ENCODE measurements around the gene DNAJC4. TPM values are rescaled to one million over a fixed set of nuclear protein-coding genes. Genes with fewer than 3 reads are reported as not detected.
A peak's percentile ranks its signal among the peaks of the same experiment; 100 is the strongest.
"Not testable (repeated sequence)": the region's sequence is repeated elsewhere in the genome, so short reads cannot be mapped to it uniquely, and the experiment has no call there.

Gene DNAJC4
- total RNA-seq, 1 donor from 2014 or later = 27.2 TPM

DNA sequence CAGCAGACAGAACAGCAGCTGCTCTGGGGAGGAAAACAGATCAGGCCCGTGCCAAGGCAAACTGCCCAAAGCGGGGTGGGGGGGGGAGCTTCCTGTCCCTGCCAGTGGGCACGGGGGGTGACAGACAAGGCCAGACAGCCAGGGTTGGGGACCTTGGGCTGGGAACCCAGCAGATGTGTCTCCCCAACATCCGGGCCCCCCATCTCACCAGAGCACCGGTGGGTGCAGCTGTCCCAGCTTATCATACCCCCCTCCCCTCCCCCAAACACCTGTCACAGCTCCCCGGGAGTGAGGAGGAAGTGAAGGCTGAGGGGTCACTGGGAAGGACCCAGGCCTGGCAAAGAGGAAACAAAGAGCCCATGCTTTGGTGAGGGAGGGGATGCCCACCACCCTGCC lies 15.1 kb downstream of the DNAJC4 start:
- Mint-ChIP-seq H3K27me3 (ENCODE audit: low read depth) (peaks cover 5% of the 10 kb centered on the region), H3K4me3 (peak overlapping the region; percentile 90), H3K27ac (ENCODE audit: unreplicated experiment) (no peak overlapping the region), H3K36me3 (ENCODE audit: low read depth) (no peaks in the 10 kb centered on the region), H3K4me1 (peaks cover 24% of the 10 kb centered on the region), H3K9me3 (no peaks in the 10 kb centered on the region)
- TF ChIP-seq, protein P1, sequence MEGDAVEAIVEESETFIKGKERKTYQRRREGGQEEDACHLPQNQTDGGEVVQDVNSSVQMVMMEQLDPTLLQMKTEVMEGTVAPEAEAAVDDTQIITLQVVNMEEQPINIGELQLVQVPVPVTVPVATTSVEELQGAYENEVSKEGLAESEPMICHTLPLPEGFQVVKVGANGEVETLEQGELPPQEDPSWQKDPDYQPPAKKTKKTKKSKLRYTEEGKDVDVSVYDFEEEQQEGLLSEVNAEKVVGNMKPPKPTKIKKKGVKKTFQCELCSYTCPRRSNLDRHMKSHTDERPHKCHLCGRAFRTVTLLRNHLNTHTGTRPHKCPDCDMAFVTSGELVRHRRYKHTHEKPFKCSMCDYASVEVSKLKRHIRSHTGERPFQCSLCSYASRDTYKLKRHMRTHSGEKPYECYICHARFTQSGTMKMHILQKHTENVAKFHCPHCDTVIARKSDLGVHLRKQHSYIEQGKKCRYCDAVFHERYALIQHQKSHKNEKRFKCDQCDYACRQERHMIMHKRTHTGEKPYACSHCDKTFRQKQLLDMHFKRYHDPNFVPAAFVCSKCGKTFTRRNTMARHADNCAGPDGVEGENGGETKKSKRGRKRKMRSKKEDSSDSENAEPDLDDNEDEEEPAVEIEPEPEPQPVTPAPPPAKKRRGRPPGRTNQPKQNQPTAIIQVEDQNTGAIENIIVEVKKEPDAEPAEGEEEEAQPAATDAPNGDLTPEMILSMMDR (conservative IDR thresholded peaks at IDR 0.05) = no peak
- no peak for DNase-seq (ENCODE audit: low read depth, low spot score)

DNA sequence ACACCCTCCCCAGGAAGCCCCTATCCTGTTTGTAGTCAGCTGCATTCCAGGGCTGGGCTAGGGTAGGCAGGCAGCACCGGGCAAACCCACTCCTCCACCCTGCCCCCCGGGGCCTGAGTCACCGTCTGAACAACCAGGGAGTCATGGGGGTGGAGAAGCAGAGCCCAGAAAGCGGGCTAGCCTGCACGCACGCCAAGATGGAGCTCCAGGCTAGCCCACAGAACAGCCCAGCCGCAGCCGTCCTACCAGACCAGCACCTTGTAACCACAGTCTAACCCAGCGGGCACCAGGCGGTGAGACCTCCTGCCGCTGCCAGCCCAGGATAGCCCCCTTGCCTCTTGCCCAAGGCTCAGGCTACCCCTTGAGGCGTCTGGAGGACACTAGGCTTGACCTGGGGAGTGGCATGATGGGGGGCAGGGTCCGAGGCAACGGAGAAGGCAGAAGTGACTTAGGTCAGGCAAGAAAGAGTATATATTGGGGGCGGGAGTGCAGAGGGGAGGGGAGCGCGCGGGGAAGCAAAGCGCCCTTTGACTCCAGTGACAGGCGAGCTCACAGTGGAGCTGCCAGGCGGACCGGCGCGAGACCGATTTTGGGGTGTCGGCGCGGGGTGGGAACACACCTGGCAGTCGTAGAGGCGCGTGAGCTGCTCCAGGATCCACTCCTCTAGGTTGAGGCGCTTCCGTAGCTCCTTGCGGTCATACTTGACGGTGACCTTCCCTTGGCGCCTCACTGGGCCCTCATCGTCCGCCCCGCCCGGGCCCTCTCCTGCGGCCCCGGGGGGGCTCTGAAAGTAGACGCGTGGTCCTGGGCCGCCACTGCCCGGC lies 15.7 kb downstream of the DNAJC4 start:
- H3K27me3 Mint-ChIP-seq (ENCODE audit: low read depth) = peaks cover 5% of the 10 kb centered on the region
- H3K9me3 Mint-ChIP-seq = no peaks in the 10 kb centered on the region
- H3K4me1 Mint-ChIP-seq = peaks cover 20% of the 10 kb centered on the region
- DNase-seq (ENCODE audit: low read depth, low spot score) = no peak
- peak overlapping the region; percentile 19 for H3K27ac Mint-ChIP-seq (ENCODE audit: unreplicated experiment)
- TF ChIP-seq, protein P1 (conservative IDR thresholded peaks at IDR 0.05) = no peak
- H3K36me3 Mint-ChIP-seq (ENCODE audit: low read depth) = no peaks in the 10 kb centered on the region
- peak overlapping the region; percentile 90 for H3K4me3 Mint-ChIP-seq

DNA sequence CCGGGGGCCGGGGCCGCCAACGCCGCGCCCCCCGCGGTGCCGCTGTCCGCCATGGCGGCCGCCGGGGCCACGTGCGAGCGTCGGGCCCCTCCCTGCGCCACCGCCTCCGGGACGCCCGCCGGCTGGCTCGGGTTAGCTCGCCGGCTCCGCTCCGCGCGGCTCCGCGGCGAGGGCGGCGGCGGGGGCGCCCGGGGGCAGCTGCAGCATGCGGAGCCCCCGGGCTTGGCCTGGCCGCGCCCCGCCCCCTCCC lies 16.2 kb downstream of the DNAJC4 start:
- H3K4me1 Mint-ChIP-seq = peaks cover 20% of the 10 kb centered on the region
- H3K9me3 Mint-ChIP-seq; H3K27me3 Mint-ChIP-seq (ENCODE audit: low read depth); H3K27ac Mint-ChIP-seq (ENCODE audit: unreplicated experiment); DNase-seq (ENCODE audit: low read depth, low spot score); H3K36me3 Mint-ChIP-seq (ENCODE audit: low read depth): not testable (repeated sequence)
- peak overlapping the region; percentile 97 for H3K4me3 Mint-ChIP-seq

DNA sequence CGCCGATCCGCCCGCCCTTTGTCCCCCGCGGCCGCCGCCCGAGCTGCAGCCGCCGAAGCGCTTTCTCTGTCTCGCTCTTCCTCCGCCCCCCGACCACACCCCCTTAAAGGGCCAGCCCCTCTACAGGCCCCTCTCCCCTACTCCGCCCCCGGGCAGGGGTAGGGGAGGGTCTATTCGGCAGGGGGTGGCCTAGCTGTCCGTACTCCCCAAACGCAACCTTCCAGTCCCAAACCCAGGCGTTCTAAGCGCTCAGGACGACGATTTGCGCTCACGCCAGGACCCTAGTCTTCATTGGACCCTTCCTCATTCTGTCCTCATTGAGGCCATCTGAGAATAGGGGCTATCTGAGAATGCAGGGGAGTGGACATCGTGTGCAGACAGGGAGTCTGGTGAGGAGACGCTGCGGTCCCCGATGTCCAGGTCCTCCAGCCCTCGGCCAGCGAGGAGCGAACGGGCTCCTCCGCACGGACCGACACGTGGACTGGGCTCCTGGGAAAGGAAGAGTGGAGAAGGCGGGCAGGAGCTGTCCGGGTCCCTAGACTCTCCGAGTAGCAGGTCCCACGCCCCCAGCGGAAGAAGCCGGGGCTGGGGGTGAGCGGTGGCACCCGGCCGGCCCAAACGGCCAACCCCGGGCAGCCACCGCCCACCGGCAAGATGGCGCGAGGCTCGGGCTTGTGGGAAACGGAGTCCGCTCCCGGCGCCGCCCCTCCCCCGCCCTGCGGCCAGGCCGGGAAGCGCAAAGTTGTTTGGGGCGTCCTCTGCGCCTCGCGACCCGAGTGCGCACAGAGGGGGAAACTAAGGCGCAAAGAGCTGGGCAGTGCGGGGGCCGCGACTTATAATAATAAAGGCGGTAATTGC lies 16.8 kb downstream of the DNAJC4 start, which contains the start of gene PPP1R14B:
Gene PPP1R14B, minus strand, starts transcription at position 73 of the 858 bp plus-strand sequence. CDS start 270 bp downstream, outside the sequence.
- H3K27ac Mint-ChIP-seq (ENCODE audit: unreplicated experiment) = peak within 1 kb of the TSS; percentile 96
- no peaks in the 10 kb centered on the region for H3K9me3 Mint-ChIP-seq
- DNase-seq (ENCODE audit: low read depth, low spot score) = peak; percentile 86
- H3K4me3 Mint-ChIP-seq = peak within 1 kb of the TSS; percentile 97
- TF ChIP-seq, protein P1 (conservative IDR thresholded peaks at IDR 0.05) = peak; percentile 34
- peaks cover 3% of the 10 kb centered on the region for H3K27me3 Mint-ChIP-seq (ENCODE audit: low read depth)
- peaks cover 25% of the 10 kb centered on the region for H3K4me1 Mint-ChIP-seq
- H3K36me3 Mint-ChIP-seq (ENCODE audit: low read depth) = no peaks in the 10 kb centered on the region

DNA sequence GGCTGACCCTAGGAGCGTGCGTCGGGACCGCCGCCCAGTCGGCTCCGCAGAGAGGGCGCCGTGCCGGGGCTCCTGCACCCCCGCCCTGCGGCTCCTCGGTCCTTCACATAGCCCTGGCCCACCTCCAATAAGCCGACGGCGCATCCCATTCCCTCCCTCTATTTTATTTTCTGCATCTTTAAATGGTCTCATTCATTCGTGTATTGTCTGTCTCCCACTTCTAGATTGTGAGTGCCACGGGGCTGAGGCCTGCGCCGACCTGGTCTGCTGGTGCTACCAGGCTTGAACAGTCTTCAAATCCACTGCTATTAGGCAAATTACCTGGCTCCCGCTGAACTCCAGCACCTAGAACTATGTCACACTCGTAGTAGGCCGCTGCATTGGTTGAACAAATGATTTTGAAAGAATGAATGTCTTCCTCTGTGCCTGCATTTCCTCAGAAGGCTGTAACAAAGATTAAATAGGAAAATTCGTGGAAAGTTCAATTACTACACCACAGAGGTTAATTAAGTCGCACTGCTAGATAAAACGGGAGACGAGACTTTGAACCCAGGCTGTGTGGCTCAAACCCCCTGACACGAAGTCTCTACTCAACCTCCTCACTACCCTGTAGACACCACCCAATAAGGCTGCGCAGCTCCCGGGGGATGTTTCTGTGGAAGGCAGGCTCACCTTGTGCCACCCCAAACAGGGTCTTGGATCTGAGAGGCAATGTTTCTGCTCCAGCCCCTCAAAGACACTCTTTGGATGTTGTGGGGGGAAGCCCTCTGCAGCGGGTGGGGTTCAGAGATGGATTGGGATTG lies 17.6 kb downstream of the DNAJC4 start:
- Mint-ChIP-seq H3K4me3 (peak overlapping the region; percentile 97), H3K36me3 (ENCODE audit: low read depth) (no peaks in the 10 kb centered on the region), H3K27me3 (ENCODE audit: low read depth) (peaks cover 3% of the 10 kb centered on the region), H3K27ac (ENCODE audit: unreplicated experiment) (peak overlapping the region; percentile 93), H3K9me3 (no peaks in the 10 kb centered on the region), H3K4me1 (peaks cover 25% of the 10 kb centered on the region)
- DNase-seq (ENCODE audit: low read depth, low spot score) = no peak
- TF ChIP-seq, protein P1 (conservative IDR thresholded peaks at IDR 0.05) = peak; percentile 15

All from neural crest cell (in vitro differentiated cells).